HCT116 (cell line): Measurements from ENCODE around the gene STK25. TPM values are rescaled to one million over a fixed set of nuclear protein-coding genes. Genes with fewer than 3 reads are reported as not detected.

Experiments used
- ATAC-seq: fragments of 200-7000 bp; cut with Tn5 transposase; 2 replicates; pipeline ENCODE4 v1.9.1; 2020; ENCODE audit warnings: mild to moderate bottlenecking, moderate library complexity
- BruUV-seq: library from RNA; stranded (reverse); fragments of 400-500 nt; replicated peaks from 2 replicates; lab custom pipeline; 2021; lab: Mats Ljungman, UMichigan
- CTCF ChIA-PET: fragments of 300-600 bp; sonication (Branson Sonifier 250); formaldehyde crosslinking; loops from one replicate; lab custom pipeline; 2021; ENCODE audit warnings: antibody characterized with exemption; lab: Charles Lee
- POLR2A ChIA-PET: fragments of 300-600, 350-600 bp; sonication (Branson Sonifier 250); formaldehyde crosslinking; loops from one replicate; lab custom pipeline; 2021; ENCODE audit warnings: antibody characterized with exemption; lab: Charles Lee
- RAD21 ChIA-PET, 2 experiments: fragments of 300-600 bp; sonication (Branson Sonifier 250); formaldehyde crosslinking; loops; one replicate each; lab custom pipeline; 2023; ENCODE audit warnings: low total read pairs in 2 of 2; ENCODE audit not compliant: uncharacterized antibody in 2 of 2, unreplicated experiment in 2 of 2, low non-redundant PET in 1 of 2; lab: Charles Lee
- DNase-seq: peaks from one replicate; pipeline ENCODE4 v3.0.0-alpha.2; 2010; ENCODE audit warnings: low read depth, low spot score
- H2AFZ ChIP-seq: fragments of 200-600 bp; shearing (Covaris generic), sonication (generic); 2 replicates; pipeline ENCODE4 v1.6.1; 2017; ENCODE audit warnings: low read depth, mixed run types, mixed read lengths, antibody characterized with exemption, low read length; ENCODE audit not compliant: poor library complexity, severe bottlenecking
- H3K27ac ChIP-seq: 2 replicates; pipeline ENCODE4 v1.5.1; 2012; ENCODE audit warnings: low read depth, low read length
- H3K27me3 ChIP-seq: fragments of 200-600 bp; sonication (generic); 2 replicates; pipeline ENCODE4 v1.6.1; 2016; ENCODE audit warnings: mixed run types, low read length, mixed read lengths; ENCODE audit not compliant: insufficient read depth
- H3K36me3 ChIP-seq, 2 experiments: fragments of 200-500 bp in 1 of 2; fragments of 200-600 bp in 1 of 2; sonication (Bioruptor generic) in 1 of 2; sonication (generic) in 1 of 2; 2 replicates each; pipeline versions ENCODE4 v1.5.1 to v1.6.1; 2014 to 2016; ENCODE audit warnings: low read length in 2 of 2, inconsistent platforms in 1 of 2, mixed read lengths in 1 of 2, mixed run types in 1 of 2; ENCODE audit not compliant: insufficient read depth in 2 of 2, control insufficient read depth in 1 of 2
- H3K4me1 ChIP-seq, 2 experiments: fragments of 200-600 bp in 1 of 2; sonication (generic) in 1 of 2; 2 replicates each; pipeline versions ENCODE4 v1.5.1 to v1.6.1; 2012 to 2017; ENCODE audit warnings: low read length in 2 of 2, inconsistent platforms in 1 of 2, mild to moderate bottlenecking in 1 of 2, mixed read lengths in 1 of 2, mixed run types in 1 of 2, moderate library complexity in 1 of 2; ENCODE audit not compliant: insufficient read depth in 2 of 2, control insufficient read depth in 1 of 2
- H3K4me2 ChIP-seq: fragments of 200-600 bp; sonication (generic); 2 replicates; pipeline ENCODE4 v1.6.1; 2017; ENCODE audit warnings: mixed run types, low read length, mixed read lengths
- H3K4me3 ChIP-seq, 2 experiments: fragments of 200-600 bp in 1 of 2; sonication (generic) in 1 of 2; replicated peaks in 1 of 2; 2 replicates each; pipeline ENCODE4 v1.5.1; 2011 to 2016; ENCODE audit warnings: low read length in 2 of 2, control low read depth in 1 of 2, low read depth in 1 of 2, mild to moderate bottlenecking in 1 of 2, mixed read lengths in 1 of 2, mixed run types in 1 of 2
- H3K79me2 ChIP-seq: fragments of 200-600 bp; sonication (generic); 2 replicates; pipeline ENCODE4 v1.6.1; 2017; ENCODE audit warnings: mild to moderate bottlenecking, mixed run types, low read length, moderate library complexity, mixed read lengths; ENCODE audit not compliant: insufficient read depth
- H3K9ac ChIP-seq: fragments of 200-600 bp; sonication (generic); 2 replicates; pipeline ENCODE4 v1.6.1; 2016; ENCODE audit warnings: low read length, mixed read lengths
- H3K9me2 ChIP-seq: fragments of 200-600 bp; sonication (generic), shearing (Covaris generic); 2 replicates; pipeline ENCODE4 v1.6.1; 2017; ENCODE audit warnings: mixed run types, mild to moderate bottlenecking, moderate library complexity; ENCODE audit not compliant: insufficient read depth
- H3K9me3 ChIP-seq, 2 experiments: fragments of 200-500 bp in 1 of 2; fragments of 200-600 bp in 1 of 2; sonication (Bioruptor generic) in 1 of 2; sonication (generic) in 1 of 2; 2 replicates each; pipeline ENCODE4 v1.6.1; 2014 to 2017; ENCODE audit warnings: low read length in 2 of 2, mixed read lengths in 2 of 2, inconsistent platforms in 1 of 2, low read depth in 1 of 2, mild to moderate bottlenecking in 1 of 2, mixed run types in 1 of 2, moderate library complexity in 1 of 2; ENCODE audit not compliant: control insufficient read depth in 1 of 2, insufficient read depth in 1 of 2
- H4K20me1 ChIP-seq: fragments of 200-600 bp; sonication (generic), shearing (Covaris generic); 2 replicates; pipeline ENCODE4 v1.6.1; 2017; ENCODE audit warnings: mixed run types, mild to moderate bottlenecking, moderate library complexity; ENCODE audit not compliant: insufficient read depth
- CBX3 ChIP-seq: IDR thresholded peaks from 2 replicates; pipeline ENCODE4 v1.6.1; 2012; ENCODE audit warnings: low read depth
- EZH2phosphoT487 ChIP-seq: fragments of 200-600 bp; IDR thresholded peaks from 2 replicates; pipeline ENCODE4 v1.6.1; 2018; ENCODE audit warnings: antibody characterized with exemption, borderline replicate concordance
- FOSL1 ChIP-seq: IDR thresholded peaks from 2 replicates; pipeline ENCODE4 v1.6.1; 2012; ENCODE audit warnings: low read depth
- JUND ChIP-seq: IDR thresholded peaks from 2 replicates; pipeline ENCODE4 v1.6.1; 2012
- MAX ChIP-seq: IDR thresholded peaks from 2 replicates; pipeline ENCODE4 v1.6.1; 2012
- REST ChIP-seq: IDR thresholded peaks from 2 replicates; pipeline ENCODE4 v1.6.1; 2012; ENCODE audit warnings: low read depth
- ZBTB33 ChIP-seq: IDR thresholded peaks from 2 replicates; pipeline ENCODE4 v1.6.1; 2011; ENCODE audit warnings: mild to moderate bottlenecking, low read length, moderate library complexity; ENCODE audit not compliant: insufficient replicate concordance; ENCODE audit errors: extremely low read depth
- ZFX ChIP-seq: fragments of 450-650 bp; IDR thresholded peaks from 2 replicates; pipeline ENCODE4 v1.6.1; 2017
- intact Hi-C: fragments of 100-400 bp; cut with micrococcal nuclease; formaldehyde crosslinking; loops from 2 replicates; pipeline ENCODE4 v1.10.0; 2022
- total RNA-seq: library from RNA; stranded (reverse); gene quantifications from one replicate; pipeline ENCODE4 v1.2.1, GENCODE V29; 2021; ENCODE audit not compliant: unreplicated experiment

Gene STK25
- total RNA-seq, 1 experiment from 2014 or later = 160 TPM

DNA sequence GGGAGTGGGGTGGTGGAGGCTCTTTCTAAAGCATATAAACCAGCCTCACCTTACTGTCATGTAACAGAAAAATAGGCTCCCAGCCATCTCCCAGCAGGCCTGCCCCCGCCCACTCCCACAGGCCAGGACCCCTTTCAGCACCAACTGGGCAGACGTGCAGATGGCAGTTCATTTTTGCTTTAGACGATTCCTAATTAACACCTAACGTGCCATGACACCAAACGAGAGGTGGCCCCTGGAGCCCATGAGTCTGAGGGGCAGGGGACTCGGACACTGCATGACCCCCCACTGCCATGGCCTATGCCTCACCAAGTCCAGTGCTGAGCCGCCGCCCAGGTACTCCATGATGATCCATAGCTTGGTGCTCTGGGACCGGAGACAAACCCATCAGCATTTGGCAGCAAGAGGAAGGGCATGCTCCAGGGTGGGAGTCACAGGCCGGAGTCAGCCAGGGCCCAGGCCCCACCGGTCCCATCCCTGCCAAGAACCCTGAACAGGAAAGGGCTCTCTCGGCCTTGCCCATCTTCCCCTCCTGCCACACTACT is 7.9 kb downstream of the STK25 start:
- intact Hi-C loops = no loop called here
- CTCF ChIA-PET = no interaction called here

GRCh38 chr2:241500016-241500415 is 8.4 kb downstream of the STK25 start:
- Histone ChIP-seq H3K9ac (no peak overlapping the region), H3K79me2 (peaks cover 37% of the 10 kb centered on the region), H3K9me3 (no peaks in the 10 kb centered on the region), H3K4me2 (no peak overlapping the region), H3K27me3 (no peaks in the 10 kb centered on the region), H3K36me3 (peaks cover 15 to 23% of the 10 kb centered on the region in 2 experiments), H3K4me3 (no peak overlapping the region), H2AFZ (no peak overlapping the region), H4K20me1 (no peaks in the 10 kb centered on the region), H3K9me2 (no peaks in the 10 kb centered on the region), H3K4me1 (no peaks in the 10 kb centered on the region), H3K27ac (no peak overlapping the region)
- ATAC-seq = no peak
- intact Hi-C loops = no loop called here
- POLR2A ChIA-PET = no interaction called here
- no peak for DNase-seq
- RAD21 ChIA-PET = no interaction called here
- CTCF ChIA-PET = no interaction called here
- BruUV-seq = no TSS peak
- no peak for TF ChIP-seq MAX
- TF ChIP-seq EZH2phosphoT487 = no peak
- no peak for TF ChIP-seq CBX3
- TF ChIP-seq FOSL1 = no peak
- TF ChIP-seq ZBTB33 = no peak
- TF ChIP-seq REST = no peak

More for the DNA sequence above, 7.9 kb downstream of the STK25 start:
- H3K9me3 ChIP-seq = no peaks in the 10 kb centered on the region
- no peak overlapping the region for H3K4me2 ChIP-seq
- POLR2A ChIA-PET = no interaction called here
- no peak overlapping the region for H3K4me3 ChIP-seq
- DNase-seq = no peak
- no peaks in the 10 kb centered on the region for H3K4me1 ChIP-seq
- RAD21 ChIA-PET = no interaction called here
- BruUV-seq = no TSS peak
- H3K79me2 ChIP-seq = peaks cover 42% of the 10 kb centered on the region
- H3K36me3 ChIP-seq = peaks cover 10 to 21% of the 10 kb centered on the region in 2 experiments; a peak in 3 of 4 replicates
- H3K27me3 ChIP-seq = no peaks in the 10 kb centered on the region
- no peaks in the 10 kb centered on the region for H3K9me2 ChIP-seq
- H3K9ac ChIP-seq = no peak overlapping the region
- no peak overlapping the region for H2AFZ ChIP-seq
- no peak for ATAC-seq
- no peak overlapping the region for H3K27ac ChIP-seq
- no peaks in the 10 kb centered on the region for H4K20me1 ChIP-seq
- TF ChIP-seq ZBTB33 (no peak), ZFX (no peak), JUND (no peak)
